Stimulated activated CD4-positive, alpha-beta T cell treated with anti-CD3 and anti-CD28 coated beads, Interleukin-2, amount 100 ng/mL, for 24 hours (primary cell): ENCODE results near the gene AUTS2.
A peak's percentile ranks its signal among the peaks of the same experiment; 100 is the strongest.
"Not testable (repeated sequence)": the region's sequence is repeated elsewhere in the genome, so short reads cannot be mapped to it uniquely, and the experiment has no call there.

Source experiments
- DNase-seq, 2 donors: peaks; one replicate each; pipeline ENCODE4 v3.0.0-alpha.2; 2020

AUTS2 gene

GRCh38 chr7:70632400-70632799 lies 1034.1 kb downstream of the AUTS2 start:
- no peak for DNase-seq

GRCh38 chr7:70634071-70634470 lies 1035.8 kb downstream of the AUTS2 start:
- no peak for DNase-seq

DNA sequence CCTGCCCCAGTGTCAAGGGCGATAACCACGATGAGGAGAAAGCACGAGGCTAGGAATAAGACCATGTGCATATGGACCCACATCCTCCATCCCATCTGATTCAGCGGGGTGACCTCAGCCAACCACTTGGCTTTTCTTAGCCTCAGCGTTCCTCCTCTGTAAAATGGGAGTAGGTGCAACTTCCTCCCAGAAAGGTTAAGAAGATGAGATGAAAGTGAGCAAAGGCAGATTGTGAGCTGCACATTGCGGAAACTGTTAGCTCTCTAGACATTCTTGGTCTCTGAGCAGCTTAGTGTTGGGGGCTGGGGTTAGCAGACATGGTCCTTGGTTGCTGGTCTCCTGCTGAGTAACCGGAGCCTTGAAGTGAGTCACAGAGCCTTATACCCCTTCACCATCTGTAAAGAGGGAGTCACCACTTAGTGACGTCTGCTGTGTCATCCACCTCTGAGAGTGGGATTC lies 1036.4 kb downstream of the AUTS2 start:
- DNase-seq: no peak

DNA sequence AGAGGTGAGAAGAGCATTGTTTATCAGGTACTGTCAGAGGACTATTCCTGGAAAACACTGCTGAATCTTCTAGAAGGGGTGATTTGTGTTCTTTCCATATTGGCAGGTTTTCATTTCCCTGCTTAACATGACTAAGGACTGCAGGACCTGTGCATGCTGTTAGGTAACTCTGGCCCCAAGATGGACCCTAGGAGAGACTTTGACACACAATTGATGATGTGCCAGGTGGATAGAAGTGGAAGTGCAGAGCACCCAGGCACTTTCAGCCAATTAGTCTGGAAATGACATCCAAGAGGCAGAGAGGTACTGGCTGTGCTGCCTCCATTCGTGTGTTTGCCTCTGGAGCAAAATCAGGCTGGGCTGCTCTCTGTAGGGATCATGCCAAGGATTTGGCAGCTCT lies 1037.4 kb downstream of the AUTS2 start:
- DNase-seq: no peak

GRCh38 chr7:70636169-70636568 lies 1037.9 kb downstream of the AUTS2 start:
- DNase-seq: no peak

- DNase-seq: no peak
These were observed 1039.5 kb downstream of the AUTS2 start for GRCh38 chr7:70637726-70638125.

- no peak for DNase-seq
These were observed 1040.2 kb downstream of the AUTS2 start for GRCh38 chr7:70638158-70639107.

DNA sequence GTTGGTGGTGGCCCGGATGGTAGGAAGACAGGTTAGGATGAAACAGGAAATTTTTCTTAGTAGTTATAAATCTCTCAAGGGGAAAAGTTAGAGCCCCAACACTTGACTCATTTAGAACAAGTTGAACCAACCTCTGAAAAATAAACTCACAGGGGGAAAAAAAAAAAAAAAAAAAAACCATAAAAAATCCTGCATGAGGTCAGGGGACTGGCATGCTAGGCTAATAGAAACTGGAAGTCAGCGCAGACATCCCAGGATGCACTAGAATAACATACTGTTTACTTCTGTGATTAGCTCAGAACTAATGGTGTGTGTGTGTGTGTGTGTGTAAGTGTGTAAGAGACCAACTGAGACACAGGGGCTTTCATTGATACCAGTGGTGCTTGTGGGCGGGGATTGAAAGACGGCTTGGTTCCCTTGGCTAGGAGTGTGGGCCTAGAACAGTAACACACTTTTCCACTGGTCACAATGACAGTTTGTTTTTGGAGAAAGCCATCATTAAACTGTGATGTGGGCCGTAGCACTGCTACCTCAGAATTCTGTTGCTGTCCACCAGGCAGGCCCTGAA lies 1042.1 kb downstream of the AUTS2 start:
- DNase-seq: no peak

DNA sequence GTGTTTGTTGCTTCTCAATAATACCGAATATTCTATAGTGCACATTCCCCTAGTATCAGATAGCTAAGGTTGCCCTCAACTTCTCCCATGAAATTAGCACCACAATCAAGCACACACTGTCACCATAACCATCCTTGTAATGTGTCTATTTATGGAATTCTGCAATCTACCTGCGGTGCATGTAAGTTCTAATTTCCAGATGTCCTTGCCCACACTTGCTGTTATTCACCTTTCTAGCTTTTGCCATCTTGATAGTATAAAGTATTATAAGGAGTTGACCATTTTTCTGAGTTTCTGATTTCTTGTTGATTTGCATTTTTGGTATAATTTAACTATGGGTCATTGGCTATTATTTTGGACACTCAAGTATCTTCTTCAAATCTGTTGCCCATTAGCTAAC lies 1043.6 kb downstream of the AUTS2 start:
- no peak for DNase-seq

- no peak for DNase-seq
These were observed 1047.0 kb downstream of the AUTS2 start for GRCh38 chr7:70645279-70645678.

GRCh38 chr7:70645876-70646351 lies 1047.6 kb downstream of the AUTS2 start:
- DNase-seq: no peak

DNA sequence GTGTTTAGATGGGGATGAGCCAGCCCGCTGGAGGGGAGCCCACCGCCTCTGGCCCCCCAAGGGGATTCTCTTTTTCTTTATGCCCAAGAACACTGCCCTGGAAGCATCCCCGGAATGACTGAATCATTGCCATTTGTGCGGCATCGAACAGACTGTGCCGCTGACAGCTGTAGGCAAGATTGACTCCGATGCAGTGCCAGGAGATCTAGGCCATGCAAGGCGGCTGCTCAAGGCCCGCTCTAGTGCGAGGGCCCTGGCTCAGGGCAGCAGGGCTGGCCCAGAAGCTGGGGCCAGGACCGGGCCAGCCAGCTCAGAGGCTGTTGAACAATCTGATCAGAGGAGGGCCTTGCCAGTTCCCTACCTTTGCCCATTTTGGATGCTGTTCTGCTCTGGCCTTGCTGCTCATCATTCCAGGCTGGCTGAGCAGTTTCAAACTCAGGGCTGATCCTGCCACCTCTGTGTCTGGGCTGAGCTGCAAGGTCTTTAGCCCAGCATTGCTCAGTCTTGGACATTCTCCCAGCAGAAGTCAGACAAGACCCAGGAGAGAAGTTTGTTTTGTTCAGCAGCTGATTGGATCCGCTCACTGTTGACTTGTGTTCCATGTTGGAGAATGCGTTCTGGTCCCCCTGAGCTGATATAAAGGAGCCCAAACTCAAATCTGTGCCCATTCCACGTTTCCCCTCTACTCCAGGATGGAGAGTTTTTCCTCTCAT lies 1048.4 kb downstream of the AUTS2 start:
- DNase-seq: no peak

- peak; percentile 67 to 71 for DNase-seq
These were observed 1049.7 kb downstream of the AUTS2 start for GRCh38 chr7:70647801-70648498.

GRCh38 chr7:70648499-70648861 lies 1050.2 kb downstream of the AUTS2 start:
- not testable (repeated sequence) for DNase-seq

DNA sequence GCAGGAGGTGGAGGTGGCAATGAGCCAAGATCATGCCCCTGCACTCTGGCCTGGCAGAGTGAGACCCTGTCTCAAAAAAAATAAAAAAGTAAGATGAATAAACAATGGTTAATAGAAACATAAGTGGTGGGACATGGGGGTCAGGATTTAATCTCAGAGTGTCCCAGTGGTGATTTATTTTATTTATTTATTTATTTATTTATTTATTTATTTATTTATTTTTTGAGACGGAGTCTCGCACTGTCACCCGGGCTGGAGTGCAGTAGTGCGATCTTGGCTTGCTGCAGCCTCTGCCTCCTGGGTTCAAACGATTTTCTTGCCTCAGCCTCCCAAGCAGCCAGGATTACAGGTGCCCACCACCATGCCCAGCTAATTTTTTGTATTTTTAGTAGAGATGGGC lies 1051.0 kb downstream of the AUTS2 start:
- no peak for DNase-seq

GRCh38 chr7:70654146-70654545 lies 1055.9 kb downstream of the AUTS2 start:
- DNase-seq: no peak

DNA sequence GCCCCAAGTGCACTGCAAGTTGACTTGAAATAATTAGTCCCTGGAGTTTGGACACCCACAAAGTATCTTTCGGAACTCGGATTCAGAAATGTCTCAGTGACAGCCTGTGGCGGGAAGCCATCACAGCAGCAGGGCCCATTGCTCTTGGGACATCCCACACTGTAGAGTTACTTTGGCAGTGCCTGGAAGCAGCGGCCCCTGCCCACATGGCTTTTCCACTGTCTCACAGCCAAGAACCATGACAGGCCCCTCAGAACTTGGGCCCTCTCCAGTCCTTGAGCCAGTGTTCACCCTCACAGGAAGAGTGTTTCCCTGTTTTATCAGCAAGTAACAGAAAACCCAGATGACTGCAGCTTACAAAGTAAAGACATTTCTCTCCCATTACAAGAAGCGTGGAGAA lies 1056.7 kb downstream of the AUTS2 start:
- DNase-seq: no peak

- no peak for DNase-seq
These were observed 1057.4 kb downstream of the AUTS2 start for GRCh38 chr7:70655694-70656093.

DNA sequence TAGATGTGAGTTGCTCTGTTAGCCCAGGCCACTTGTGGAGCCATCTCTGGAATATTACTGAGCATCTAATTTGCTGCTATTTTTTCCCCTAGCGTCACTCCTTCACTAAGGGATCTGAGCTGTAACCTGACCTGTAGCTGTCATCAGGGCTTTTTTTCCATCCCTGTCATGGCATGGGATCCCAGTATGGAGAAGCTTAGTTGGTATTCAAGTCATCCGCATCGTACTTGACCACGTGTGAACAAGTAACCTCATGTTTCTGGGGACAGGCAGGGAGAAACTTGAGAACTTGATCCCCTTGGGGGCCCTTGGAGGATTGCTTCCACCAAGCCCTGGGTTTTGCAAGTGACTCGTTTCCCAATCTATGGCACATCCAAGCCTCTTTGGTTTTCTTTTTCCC lies 1059.3 kb downstream of the AUTS2 start:
- no peak for DNase-seq

- DNase-seq: no peak
These were observed 1059.8 kb downstream of the AUTS2 start for GRCh38 chr7:70657989-70658632.

DNA sequence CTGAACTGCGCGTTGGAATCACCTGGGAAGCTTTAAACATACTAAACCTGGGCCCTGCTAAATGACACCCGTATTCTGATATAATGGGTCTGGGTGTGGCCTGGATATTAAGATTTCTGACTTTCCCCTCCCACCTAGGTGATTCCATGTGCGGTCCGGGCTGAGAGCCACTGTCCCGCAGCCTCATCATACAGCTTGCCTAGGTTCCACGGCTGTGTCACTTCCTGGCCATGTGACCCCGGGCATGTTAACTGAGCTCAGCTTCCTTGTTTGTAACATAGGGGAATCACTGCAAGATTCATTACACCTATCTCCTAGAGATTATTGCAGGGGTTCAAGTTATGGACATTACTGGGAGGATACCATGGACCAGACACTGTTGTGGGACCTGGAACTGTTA lies 1061.0 kb downstream of the AUTS2 start:
- DNase-seq: no peak

DNA sequence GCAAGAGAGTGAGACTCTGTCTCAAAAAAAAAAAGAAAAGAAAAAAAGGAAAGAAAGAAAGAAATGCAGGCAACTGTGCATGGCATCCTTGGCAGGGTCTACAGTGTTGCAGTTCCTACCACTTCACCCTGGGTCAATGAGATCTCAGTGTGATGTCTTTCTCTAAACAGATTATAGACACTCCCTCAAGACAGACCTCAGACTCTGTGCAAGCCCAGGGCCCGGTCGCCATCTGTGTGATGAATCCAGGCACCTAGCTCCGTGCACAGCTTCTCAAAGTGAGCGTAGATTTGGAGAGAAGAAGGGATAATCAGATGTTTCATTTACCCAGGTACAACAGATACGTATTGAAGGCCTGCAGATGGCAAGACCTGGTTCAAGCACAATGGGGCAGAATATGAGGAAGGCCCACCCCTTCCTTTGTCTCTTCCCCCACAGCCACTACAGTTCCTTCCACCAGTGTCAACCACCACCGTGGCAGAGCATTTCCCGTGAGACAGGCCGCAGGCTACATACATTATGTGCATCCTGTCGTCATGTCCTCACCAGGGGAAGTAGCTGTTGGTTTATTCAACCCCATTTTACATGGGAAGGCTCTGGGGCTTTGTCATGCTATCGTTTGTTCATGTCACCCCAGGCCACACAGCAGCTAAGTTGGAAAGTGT lies 1062.0 kb downstream of the AUTS2 start:
- DNase-seq: no peak
